Heart left ventricle (tissue), 13 donors: ENCODE results near the gene WDR93.

Experiments used
- POLR2A ChIP-seq, 2 donors: fragments of 450-650 bp; IDR thresholded peaks; one replicate each; pipeline ENCODE4 v1.6.1; 2017; ENCODE audit warnings: antibody characterized with exemption in 2 of 2, mild to moderate bottlenecking in 2 of 2, moderate library complexity in 2 of 2
- TF ChIP-seq, protein P1 (sequence below), 12 donors: fragments of 200-600 bp; sonication (generic) in 4 of 12; IDR thresholded peaks; one replicate each; pipeline versions ENCODE4 v1.5.0 to v1.8.0; 2018 to 2022; ENCODE audit warnings: antibody characterized with exemption in 12 of 12, mild to moderate bottlenecking in 5 of 12
- donor health status: ischemic (EF 13 %, LVEDD 7.1; RV severe dilation, severe dysfunction).
- donor health status: DM: no; HTN: yes; CAD: no.
- donor health status: DM: no; HTN: no; CAD: no.
- donor health status: ischemic (EF 25% LVEDD 6.9; RV normal size, moderate dysfunction).
- donor health status: ischemic (EF 25% LVEDD 5.7; RV mildly dilated, moderate dysfunction).
- donor health status: ischemic (EF 35%, LVEDD 5.7; RV mildly dilated, moderate dysfunction).
- donor health status: nonischemic (EF 11% LVEDD 7.7; RV severe dilation, severe dysfunction).
- donor health status: DM: yes; HTN: yes; CAD: no.
- donor health status: PGD.
- donor health status: ischemic (EF 29% LVEDD 5.4; RV normal size, mild dysfunction).
- donor health status: nonischemic (EF 23%, LVEDD 6.1; RV moderate dilation, normal function).

DNA sequence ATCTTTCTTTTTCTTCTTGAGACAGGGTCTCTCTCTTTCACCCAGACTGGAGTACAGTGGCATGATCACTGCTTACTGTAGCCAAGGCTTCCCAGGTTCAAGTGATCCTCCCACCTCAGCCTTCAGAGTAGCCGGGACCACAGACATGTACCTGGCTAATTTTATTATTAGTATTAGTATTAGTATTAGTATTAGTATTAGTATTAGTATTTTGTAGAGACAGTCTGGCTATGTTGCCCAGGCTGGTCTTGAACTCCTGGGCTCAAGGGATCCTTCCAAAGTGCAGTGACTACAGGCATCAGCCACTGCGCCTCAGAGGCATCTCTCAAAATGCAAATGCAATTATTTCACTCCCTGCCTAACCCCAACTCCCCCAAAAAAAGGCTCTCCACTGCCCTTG lies 37.0 kb upstream of the WDR93 start:
- TF ChIP-seq POLR2A (IDR thresholded peaks at IDR 0.05): no peak
- TF ChIP-seq, protein P1, sequence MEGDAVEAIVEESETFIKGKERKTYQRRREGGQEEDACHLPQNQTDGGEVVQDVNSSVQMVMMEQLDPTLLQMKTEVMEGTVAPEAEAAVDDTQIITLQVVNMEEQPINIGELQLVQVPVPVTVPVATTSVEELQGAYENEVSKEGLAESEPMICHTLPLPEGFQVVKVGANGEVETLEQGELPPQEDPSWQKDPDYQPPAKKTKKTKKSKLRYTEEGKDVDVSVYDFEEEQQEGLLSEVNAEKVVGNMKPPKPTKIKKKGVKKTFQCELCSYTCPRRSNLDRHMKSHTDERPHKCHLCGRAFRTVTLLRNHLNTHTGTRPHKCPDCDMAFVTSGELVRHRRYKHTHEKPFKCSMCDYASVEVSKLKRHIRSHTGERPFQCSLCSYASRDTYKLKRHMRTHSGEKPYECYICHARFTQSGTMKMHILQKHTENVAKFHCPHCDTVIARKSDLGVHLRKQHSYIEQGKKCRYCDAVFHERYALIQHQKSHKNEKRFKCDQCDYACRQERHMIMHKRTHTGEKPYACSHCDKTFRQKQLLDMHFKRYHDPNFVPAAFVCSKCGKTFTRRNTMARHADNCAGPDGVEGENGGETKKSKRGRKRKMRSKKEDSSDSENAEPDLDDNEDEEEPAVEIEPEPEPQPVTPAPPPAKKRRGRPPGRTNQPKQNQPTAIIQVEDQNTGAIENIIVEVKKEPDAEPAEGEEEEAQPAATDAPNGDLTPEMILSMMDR (IDR thresholded peaks at IDR 0.05): no peak
